Measurements from ENCODE around the gene NDUFA13.

NDUFA13 gene

DNA sequence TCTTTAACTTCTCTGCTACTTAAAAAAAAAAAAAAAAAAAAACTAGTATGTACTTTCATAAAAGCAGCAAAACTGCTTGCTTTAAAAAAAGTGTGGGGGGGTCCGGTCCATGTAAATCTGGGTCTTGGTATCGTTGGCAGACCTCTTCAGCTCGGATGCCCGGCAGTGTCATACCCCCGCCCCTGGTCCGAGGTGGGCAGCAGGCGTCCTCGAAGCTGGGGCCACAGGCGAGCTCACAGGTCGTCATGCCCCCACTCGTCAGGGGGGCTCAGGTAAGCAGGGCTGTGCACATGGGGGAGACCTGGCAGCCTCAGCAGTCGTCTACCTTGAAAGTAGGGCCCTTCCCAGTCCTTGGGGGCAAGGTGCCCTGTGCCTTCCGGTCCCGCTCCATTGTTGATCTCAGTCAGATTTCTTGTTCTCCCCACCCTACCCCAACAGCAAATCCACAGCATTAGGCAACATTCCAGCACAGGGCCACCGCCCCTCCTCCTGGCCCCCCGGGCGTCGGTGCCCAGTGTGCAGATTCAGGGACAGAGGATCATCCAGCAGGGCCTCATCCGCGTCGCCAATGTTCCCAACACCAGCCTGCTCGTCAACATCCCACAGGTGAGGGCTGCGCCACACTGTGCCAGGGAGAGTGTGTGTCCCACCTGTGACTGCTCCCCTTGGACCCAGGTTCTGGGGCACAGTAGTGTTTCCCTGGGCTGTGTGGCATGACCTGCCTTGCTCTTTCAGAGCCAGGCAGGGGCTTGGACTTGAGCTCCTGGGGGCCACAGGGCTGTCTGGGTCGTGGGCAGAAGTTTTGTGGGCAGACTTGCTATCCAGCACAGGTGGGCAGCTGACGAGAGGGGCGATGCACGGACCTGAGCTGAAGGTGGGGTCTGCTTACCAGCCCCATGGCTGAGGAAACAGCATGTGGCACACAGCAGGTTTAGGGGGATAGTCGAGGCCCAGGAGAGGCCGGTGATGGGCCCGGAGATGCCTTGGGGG, 20.1 kb upstream of the NDUFA13 start:
- Histone ChIP-seq H3F3A (ENCODE audit: insufficient read depth) (no peaks in the 10 kb centered on the region), H3K9me3 (ENCODE audit: insufficient read depth, low read length) (no peaks in the 10 kb centered on the region), H3K9ac (ENCODE audit: low read length) (no peak overlapping the region), H3K9me2 (replicated peaks; ENCODE audit: insufficient read depth, low read length) (no peaks in the 10 kb centered on the region), H3K79me2 (ENCODE audit: insufficient read depth, low read length) (peaks cover 11% of the 10 kb centered on the region), H4K20me1 (ENCODE audit: low read depth, low read length) (no peaks in the 10 kb centered on the region), H2AFZ (ENCODE audit: low read depth, low read length, severe bottlenecking) (no peak overlapping the region), H3K4me2 (ENCODE audit: low read depth, low read length, poor library complexity, severe bottlenecking) (no peak overlapping the region), H3K36me3 (ENCODE audit: low read length) (no peaks in the 10 kb centered on the region; the same call in 1 of the 2 replicates), H3K27ac (ENCODE audit: low read depth, low read length) (no peak overlapping the region), H3K4me3 (ENCODE audit: insufficient read depth, low read length, poor library complexity, severe bottlenecking) (no peak overlapping the region), H3K27me3 (ENCODE audit: low read length) (no peaks in the 10 kb centered on the region)
- TF ChIP-seq, protein P1, sequence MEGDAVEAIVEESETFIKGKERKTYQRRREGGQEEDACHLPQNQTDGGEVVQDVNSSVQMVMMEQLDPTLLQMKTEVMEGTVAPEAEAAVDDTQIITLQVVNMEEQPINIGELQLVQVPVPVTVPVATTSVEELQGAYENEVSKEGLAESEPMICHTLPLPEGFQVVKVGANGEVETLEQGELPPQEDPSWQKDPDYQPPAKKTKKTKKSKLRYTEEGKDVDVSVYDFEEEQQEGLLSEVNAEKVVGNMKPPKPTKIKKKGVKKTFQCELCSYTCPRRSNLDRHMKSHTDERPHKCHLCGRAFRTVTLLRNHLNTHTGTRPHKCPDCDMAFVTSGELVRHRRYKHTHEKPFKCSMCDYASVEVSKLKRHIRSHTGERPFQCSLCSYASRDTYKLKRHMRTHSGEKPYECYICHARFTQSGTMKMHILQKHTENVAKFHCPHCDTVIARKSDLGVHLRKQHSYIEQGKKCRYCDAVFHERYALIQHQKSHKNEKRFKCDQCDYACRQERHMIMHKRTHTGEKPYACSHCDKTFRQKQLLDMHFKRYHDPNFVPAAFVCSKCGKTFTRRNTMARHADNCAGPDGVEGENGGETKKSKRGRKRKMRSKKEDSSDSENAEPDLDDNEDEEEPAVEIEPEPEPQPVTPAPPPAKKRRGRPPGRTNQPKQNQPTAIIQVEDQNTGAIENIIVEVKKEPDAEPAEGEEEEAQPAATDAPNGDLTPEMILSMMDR (IDR thresholded peaks at IDR 0.05; ENCODE audit: insufficient read depth, low read length, poor library complexity, severe bottlenecking) = no peak
- TF ChIP-seq EZH2phosphoT487 (conservative IDR thresholded peaks at IDR 0.05; ENCODE audit: low read length) = no peak

DNA sequence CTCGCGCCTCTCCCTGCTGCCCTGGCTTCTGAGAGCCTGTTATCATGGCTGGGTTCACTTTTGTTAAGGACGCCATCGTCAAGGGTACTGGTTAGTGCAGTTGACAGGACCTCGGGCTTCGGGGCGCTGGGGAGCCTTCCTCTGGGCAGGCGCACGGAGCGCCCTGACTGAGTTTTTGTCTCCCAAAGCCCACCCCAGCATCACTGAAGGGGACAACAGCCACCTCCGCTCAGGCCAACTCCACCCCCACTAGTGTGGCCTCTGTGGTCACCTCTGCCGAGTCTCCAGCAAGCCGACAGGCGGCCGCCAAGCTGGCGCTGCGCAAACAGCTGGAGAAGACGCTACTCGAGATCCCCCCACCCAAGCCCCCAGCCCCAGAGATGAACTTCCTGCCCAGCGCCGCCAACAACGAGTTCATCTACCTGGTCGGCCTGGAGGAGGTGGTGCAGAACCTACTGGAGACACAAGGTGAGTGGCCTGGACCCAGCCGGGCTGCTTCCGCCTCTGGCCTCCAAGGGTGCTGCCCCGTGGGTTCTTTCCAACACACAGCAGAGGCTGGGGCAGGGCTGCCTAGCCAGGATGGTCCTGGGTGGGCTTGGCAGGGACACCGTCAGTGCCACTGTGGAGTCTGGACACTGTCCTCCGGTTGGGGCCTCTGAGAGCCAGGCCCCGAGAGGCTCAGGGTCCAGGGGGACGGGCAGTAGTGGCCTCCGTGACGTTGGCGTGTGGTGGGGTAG, 17.6 kb upstream of the NDUFA13 start:
- TF ChIP-seq EZH2phosphoT487 (conservative IDR thresholded peaks at IDR 0.05; ENCODE audit: low read length) = no peak
- TF ChIP-seq, protein P1 (IDR thresholded peaks at IDR 0.05; ENCODE audit: insufficient read depth, low read length, poor library complexity, severe bottlenecking) = no peak
- Histone ChIP-seq H3K79me2 (ENCODE audit: insufficient read depth, low read length) (no peaks in the 10 kb centered on the region), H2AFZ (ENCODE audit: low read depth, low read length, severe bottlenecking) (no peak overlapping the region), H3K9ac (ENCODE audit: low read length) (no peak overlapping the region), H4K20me1 (ENCODE audit: low read depth, low read length) (no peaks in the 10 kb centered on the region), H3K4me3 (ENCODE audit: insufficient read depth, low read length, poor library complexity, severe bottlenecking) (no peak overlapping the region), H3F3A (ENCODE audit: insufficient read depth) (no peaks in the 10 kb centered on the region), H3K27me3 (ENCODE audit: low read length) (no peaks in the 10 kb centered on the region), H3K4me2 (ENCODE audit: low read depth, low read length, poor library complexity, severe bottlenecking) (no peak overlapping the region), H3K9me2 (replicated peaks; ENCODE audit: insufficient read depth, low read length) (no peaks in the 10 kb centered on the region), H3K36me3 (ENCODE audit: low read length) (no peaks in the 10 kb centered on the region; the same call in none of the 2 replicates), H3K27ac (ENCODE audit: low read depth, low read length) (no peak overlapping the region), H3K9me3 (ENCODE audit: insufficient read depth, low read length) (no peaks in the 10 kb centered on the region)

DNA sequence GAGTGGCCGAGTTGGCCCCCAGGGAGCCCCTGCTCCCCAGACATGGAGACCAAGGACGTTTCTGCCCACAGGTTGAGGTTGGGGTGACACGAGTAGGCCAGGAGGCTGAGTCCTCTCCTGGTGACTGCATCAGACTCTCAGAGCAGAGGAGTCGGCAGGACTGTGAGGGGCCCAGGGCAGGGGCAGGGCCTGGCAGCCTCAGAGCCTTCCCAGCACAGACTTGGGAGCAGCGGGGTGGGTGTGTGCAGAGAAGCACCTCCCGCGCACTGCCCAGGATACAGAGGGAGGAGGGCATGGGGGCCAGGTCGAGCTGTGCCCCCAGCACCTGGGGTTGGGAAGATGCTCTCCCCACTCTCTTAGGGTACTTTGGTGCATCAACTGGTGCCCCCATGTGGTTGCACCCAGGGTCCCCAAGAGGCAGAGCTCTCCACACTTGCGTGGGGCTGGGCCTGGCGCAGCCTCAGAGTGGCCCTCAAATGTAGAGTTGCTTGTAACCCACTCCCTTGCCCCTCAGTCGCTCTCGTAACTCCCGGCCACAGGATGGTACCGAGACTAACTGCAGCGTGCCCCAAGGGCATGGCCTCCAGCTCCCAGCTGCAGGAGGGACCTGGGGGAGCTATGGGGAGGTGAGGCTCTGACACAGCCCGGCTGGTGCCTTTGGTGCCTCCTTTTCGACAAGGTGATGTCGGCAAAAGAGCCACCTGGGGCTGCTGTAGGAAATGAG, 16.6 kb upstream of the NDUFA13 start:
- Histone ChIP-seq H3K4me3 (ENCODE audit: insufficient read depth, low read length, poor library complexity, severe bottlenecking) (no peak overlapping the region), H3K27ac (ENCODE audit: low read depth, low read length) (no peak overlapping the region), H3K36me3 (ENCODE audit: low read length) (no peaks in the 10 kb centered on the region; the same call in none of the 2 replicates), H3K9ac (ENCODE audit: low read length) (no peak overlapping the region), H3K4me2 (ENCODE audit: low read depth, low read length, poor library complexity, severe bottlenecking) (no peak overlapping the region), H3K9me3 (ENCODE audit: insufficient read depth, low read length) (no peaks in the 10 kb centered on the region), H3K79me2 (ENCODE audit: insufficient read depth, low read length) (no peaks in the 10 kb centered on the region), H3K9me2 (replicated peaks; ENCODE audit: insufficient read depth, low read length) (no peaks in the 10 kb centered on the region), H2AFZ (ENCODE audit: low read depth, low read length, severe bottlenecking) (no peak overlapping the region), H4K20me1 (ENCODE audit: low read depth, low read length) (no peaks in the 10 kb centered on the region), H3F3A (ENCODE audit: insufficient read depth) (no peaks in the 10 kb centered on the region), H3K27me3 (ENCODE audit: low read length) (no peaks in the 10 kb centered on the region)
- no peak for TF ChIP-seq EZH2phosphoT487 (conservative IDR thresholded peaks at IDR 0.05; ENCODE audit: low read length)
- TF ChIP-seq, protein P1 (IDR thresholded peaks at IDR 0.05; ENCODE audit: insufficient read depth, low read length, poor library complexity, severe bottlenecking) = no peak
